Vagina (tissue), 2 donors: ENCODE results near the gene FGF6. TPM values are rescaled to one million over a fixed set of nuclear protein-coding genes. Genes with fewer than 3 reads are reported as not detected.
"Not testable (repeated sequence)": the region's sequence is repeated elsewhere in the genome, so short reads cannot be mapped to it uniquely, and the experiment has no call there.

Experiments
- DNase-seq, 2 donors: peaks; one replicate each; pipeline ENCODE4 v3.0.0-alpha.2; 2017; ENCODE audit errors: extremely low spot score in 2 of 2
- H3K27ac ChIP-seq: fragments of 200-600 bp; sonication (generic); one replicate; pipeline ENCODE4 v1.5.1; 2019
- H3K27me3 ChIP-seq: fragments of 200-600 bp; sonication (generic); one replicate; pipeline ENCODE4 v1.5.1; 2019
- H3K36me3 ChIP-seq, 2 donors: fragments of 200-600 bp; sonication (generic); one replicate each; pipeline ENCODE4 v1.5.1; 2017 to 2019
- H3K4me1 ChIP-seq: fragments of 200-600 bp; sonication (generic); one replicate; pipeline ENCODE4 v1.5.1; 2019
- H3K4me3 ChIP-seq, 2 donors: fragments of 200-600 bp; sonication (generic); 1 replicate in 1 of 2; 2 replicates in 1 of 2; pipeline ENCODE4 v1.5.1; 2016 to 2019
- H3K9me3 ChIP-seq: fragments of 200-600 bp; sonication (generic); one replicate; pipeline ENCODE4 v1.5.1; 2019
- CTCF ChIP-seq, 3 experiments: fragments of 450-650 bp in 2 of 3; fragments of 200-600 bp in 1 of 3; sonication (generic) in 1 of 3; IDR thresholded peaks; one replicate each; pipeline ENCODE4 v1.5.1; 2017 to 2019; ENCODE audit warnings: antibody characterized with exemption in 3 of 3, mild to moderate bottlenecking in 2 of 3, moderate library complexity in 2 of 3
- POLR2A ChIP-seq, 2 donors: fragments of 450-650 bp; IDR thresholded peaks; one replicate each; pipeline ENCODE4 v1.6.1; 2017; ENCODE audit warnings: antibody characterized with exemption in 2 of 2, mild to moderate bottlenecking in 2 of 2, moderate library complexity in 2 of 2
- POLR2AphosphoS5 ChIP-seq, 2 donors: sonication (generic); formaldehyde crosslinking; IDR thresholded peaks; one replicate each; pipeline ENCODE4 v1.9.0; 2017; ENCODE audit warnings: antibody characterized with exemption in 2 of 2, mild to moderate bottlenecking in 2 of 2, low read depth in 1 of 2; ENCODE audit not compliant: insufficient read depth in 1 of 2
- intact Hi-C: fragments of 100-400 bp; cut with DNase I; formaldehyde crosslinking; loops from one replicate; pipeline ENCODE4 v1.15.1; 2023
- total RNA-seq: library from RNA; depleted of rRNA; stranded (reverse); fragments of >200 nt; gene quantifications from one replicate; pipeline ENCODE4 v1.2.3, GENCODE V29; 2016

The FGF6 gene
- total RNA-seq, 1 donor from 2014 or later = not detected

DNA sequence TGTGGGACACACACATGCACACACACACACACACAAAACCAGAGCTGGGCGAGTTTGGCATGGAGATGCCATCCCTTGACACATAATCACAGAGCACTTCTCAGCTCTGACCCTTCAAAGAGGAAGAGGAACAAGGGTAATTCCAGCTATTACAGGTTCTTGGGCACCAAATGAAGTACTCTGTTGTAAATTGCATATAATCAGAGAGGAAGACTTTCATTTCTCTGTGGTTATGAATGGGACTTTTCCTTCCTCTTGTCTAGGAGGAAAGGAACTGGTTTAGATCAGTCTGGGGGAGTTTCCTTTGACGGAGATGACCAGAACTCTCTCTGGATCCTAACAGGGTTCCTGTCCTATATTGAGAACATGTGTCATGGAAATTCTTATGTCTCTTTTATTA is 26.4 kb upstream of the FGF6 start:
- Histone ChIP-seq H3K4me1 (no peaks in the 10 kb centered on the region), H3K36me3 (no peaks in the 10 kb centered on the region), H3K27me3 (no peaks in the 10 kb centered on the region), H3K4me3 (no peak overlapping the region), H3K9me3 (no peaks in the 10 kb centered on the region), H3K27ac (no peak overlapping the region)
- intact Hi-C loops = no loop called here
- no peak for DNase-seq
- no peak for TF ChIP-seq CTCF (IDR thresholded peaks at IDR 0.05)
- no peak for TF ChIP-seq POLR2A (IDR thresholded peaks at IDR 0.05)
- TF ChIP-seq POLR2AphosphoS5 (IDR thresholded peaks at IDR 0.05; ENCODE audit: insufficient read depth in 1 of 2, low read depth in 1 of 2) = no peak

GRCh38 chr12:4471256-4471655 is 25.6 kb upstream of the FGF6 start:
- Histone ChIP-seq H3K4me1 (no peaks in the 10 kb centered on the region), H3K27me3 (no peaks in the 10 kb centered on the region), H3K27ac (no peak overlapping the region), H3K4me3 (no peak overlapping the region), H3K9me3 (no peaks in the 10 kb centered on the region), H3K36me3 (no peaks in the 10 kb centered on the region)
- intact Hi-C loops = no loop called here
- DNase-seq = no peak
- TF ChIP-seq POLR2AphosphoS5 (IDR thresholded peaks at IDR 0.05; ENCODE audit: insufficient read depth in 1 of 2, low read depth in 1 of 2) (no peak), POLR2A (IDR thresholded peaks at IDR 0.05) (no peak), CTCF (IDR thresholded peaks at IDR 0.05) (no peak)

DNA sequence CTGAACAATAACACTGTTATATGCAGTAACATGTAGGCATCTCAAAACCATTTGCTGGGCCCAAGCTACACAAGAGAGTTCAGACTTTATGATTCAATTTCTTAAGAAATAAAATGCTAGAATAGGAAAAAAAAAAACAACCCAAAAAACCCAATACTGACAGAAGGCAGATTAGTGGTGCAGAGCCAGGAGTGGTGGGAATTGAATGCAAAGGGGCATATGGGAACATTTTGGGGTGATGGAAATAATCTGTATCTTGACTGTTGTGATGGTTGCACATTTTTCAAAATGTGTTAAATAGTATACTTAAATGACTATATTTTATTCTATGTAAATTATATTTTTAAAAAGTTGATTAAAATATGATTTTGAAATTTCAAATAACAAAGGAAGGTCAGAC is 23.4 kb upstream of the FGF6 start:
- Histone ChIP-seq H3K4me1 (no peaks in the 10 kb centered on the region), H3K27me3 (no peaks in the 10 kb centered on the region), H3K36me3 (no peaks in the 10 kb centered on the region), H3K9me3 (no peaks in the 10 kb centered on the region), H3K27ac (no peak overlapping the region), H3K4me3 (no peak overlapping the region)
- TF ChIP-seq CTCF (IDR thresholded peaks at IDR 0.05) = no peak
- TF ChIP-seq POLR2AphosphoS5 (IDR thresholded peaks at IDR 0.05; ENCODE audit: insufficient read depth in 1 of 2, low read depth in 1 of 2) = no peak
- no peak for TF ChIP-seq POLR2A (IDR thresholded peaks at IDR 0.05)
- DNase-seq = no peak
- intact Hi-C loops = no loop called here

DNA sequence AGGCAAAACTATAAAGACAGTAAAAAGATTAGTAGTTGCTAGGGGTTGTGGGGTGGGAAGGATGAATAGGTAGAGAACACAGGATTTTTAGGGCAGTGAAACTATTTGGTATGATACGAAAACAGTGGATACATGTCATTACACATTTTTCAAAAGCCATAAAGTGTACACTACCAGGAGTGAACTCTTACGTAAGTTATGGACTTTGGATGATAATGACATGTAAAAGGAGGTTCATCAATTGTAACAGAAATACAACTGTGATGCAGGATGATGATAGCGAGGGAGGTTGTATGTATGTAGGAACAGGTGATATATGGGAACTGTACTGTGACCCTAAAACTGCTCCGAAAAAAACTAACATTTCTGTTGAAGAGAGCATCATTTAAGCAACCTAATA is 15.1 kb upstream of the FGF6 start:
- Histone ChIP-seq H3K27me3 (no peaks in the 10 kb centered on the region), H3K4me3 (no peak overlapping the region), H3K27ac (no peak overlapping the region), H3K4me1 (no peaks in the 10 kb centered on the region), H3K9me3 (no peaks in the 10 kb centered on the region), H3K36me3 (no peaks in the 10 kb centered on the region)
- TF ChIP-seq CTCF (IDR thresholded peaks at IDR 0.05) (no peak), POLR2AphosphoS5 (IDR thresholded peaks at IDR 0.05; ENCODE audit: insufficient read depth in 1 of 2, low read depth in 1 of 2) (no peak), POLR2A (IDR thresholded peaks at IDR 0.05) (no peak)
- intact Hi-C loops = no loop called here
- DNase-seq = no peak

- DNase-seq, H3K27me3 ChIP-seq, H3K4me3 ChIP-seq, H3K36me3 ChIP-seq, intact Hi-C loops, H3K27ac ChIP-seq, H3K4me1 ChIP-seq, H3K9me3 ChIP-seq: not testable (repeated sequence)
Measured at GRCh38 chr12:4455849-4456248, 10.2 kb upstream of the FGF6 start.
